ENCODE results near the gene PTGES2.

The PTGES2 gene

DNA sequence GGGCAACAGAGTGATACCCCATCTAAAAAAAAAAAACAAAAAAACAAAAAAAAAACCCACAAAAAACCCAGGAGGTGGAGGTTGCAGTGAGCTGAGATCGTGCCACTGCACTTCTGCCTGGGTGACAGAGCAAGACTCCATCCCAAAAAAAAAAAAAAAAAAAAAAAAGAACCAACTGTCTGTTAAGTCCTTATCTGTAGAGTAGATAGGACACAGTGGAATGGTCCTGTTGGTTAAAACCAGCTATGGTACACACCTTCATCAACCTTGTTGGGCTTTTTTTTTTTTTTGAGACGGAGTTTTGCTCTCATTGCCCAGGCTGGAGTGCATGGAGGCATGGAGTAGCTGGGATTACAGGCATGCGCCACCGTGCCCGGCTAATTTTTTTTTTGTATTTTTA lies 47.3 kb downstream of the PTGES2 start:
- H3K27me3 ChIP-seq (replicated peaks; ENCODE audit: insufficient read depth, low read length) = no peaks in the 10 kb centered on the region
- H3F3A ChIP-seq (ENCODE audit: insufficient read depth, low read length) = peaks cover 55% of the 10 kb centered on the region
- no peaks in the 10 kb centered on the region for H3K9me3 ChIP-seq (replicated peaks; ENCODE audit: insufficient read depth, low read length)
- no peaks in the 10 kb centered on the region for H4K20me1 ChIP-seq (ENCODE audit: insufficient read depth, low read length)
- H3K27ac ChIP-seq (ENCODE audit: low read length) = peak overlapping the region; percentile 97; the same call in 1 of the 2 replicates
- peaks cover 97% of the 10 kb centered on the region for H3K79me2 ChIP-seq (ENCODE audit: low read length)
- H3K9me2 ChIP-seq (replicated peaks; ENCODE audit: insufficient read depth, low read length) = no peaks in the 10 kb centered on the region
- no peaks in the 10 kb centered on the region; the same call in 1 of the 2 replicates for H3K36me3 ChIP-seq (replicated peaks; ENCODE audit: insufficient read depth, low read length)
- DNase-seq = no peak
- H3K4me1 ChIP-seq (ENCODE audit: low read length) = peaks cover 53% of the 10 kb centered on the region
- no peak overlapping the region for H3K4me3 ChIP-seq (ENCODE audit: low read length)
- no peak overlapping the region for H2AFZ ChIP-seq (ENCODE audit: low read length)
- no peak overlapping the region for H3K9ac ChIP-seq (ENCODE audit: low read length)
- H3K4me2 ChIP-seq (ENCODE audit: low read depth, low read length) = peak overlapping the region; percentile 85; the same call in 1 of the 2 replicates
- TF ChIP-seq EZH2 (optimal IDR thresholded peaks at IDR 0.05; ENCODE audit: low read depth, low read length) = no peak
- TF ChIP-seq, protein P1, sequence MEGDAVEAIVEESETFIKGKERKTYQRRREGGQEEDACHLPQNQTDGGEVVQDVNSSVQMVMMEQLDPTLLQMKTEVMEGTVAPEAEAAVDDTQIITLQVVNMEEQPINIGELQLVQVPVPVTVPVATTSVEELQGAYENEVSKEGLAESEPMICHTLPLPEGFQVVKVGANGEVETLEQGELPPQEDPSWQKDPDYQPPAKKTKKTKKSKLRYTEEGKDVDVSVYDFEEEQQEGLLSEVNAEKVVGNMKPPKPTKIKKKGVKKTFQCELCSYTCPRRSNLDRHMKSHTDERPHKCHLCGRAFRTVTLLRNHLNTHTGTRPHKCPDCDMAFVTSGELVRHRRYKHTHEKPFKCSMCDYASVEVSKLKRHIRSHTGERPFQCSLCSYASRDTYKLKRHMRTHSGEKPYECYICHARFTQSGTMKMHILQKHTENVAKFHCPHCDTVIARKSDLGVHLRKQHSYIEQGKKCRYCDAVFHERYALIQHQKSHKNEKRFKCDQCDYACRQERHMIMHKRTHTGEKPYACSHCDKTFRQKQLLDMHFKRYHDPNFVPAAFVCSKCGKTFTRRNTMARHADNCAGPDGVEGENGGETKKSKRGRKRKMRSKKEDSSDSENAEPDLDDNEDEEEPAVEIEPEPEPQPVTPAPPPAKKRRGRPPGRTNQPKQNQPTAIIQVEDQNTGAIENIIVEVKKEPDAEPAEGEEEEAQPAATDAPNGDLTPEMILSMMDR (IDR thresholded peaks at IDR 0.05; ENCODE audit: low read length) = no peak
- no peak for TF ChIP-seq EZH2phosphoT487 (IDR thresholded peaks at IDR 0.05; ENCODE audit: low read length)

- TF ChIP-seq, protein P1 (IDR thresholded peaks at IDR 0.05; ENCODE audit: low read length) = no peak
- TF ChIP-seq EZH2 (optimal IDR thresholded peaks at IDR 0.05; ENCODE audit: low read depth, low read length) = no peak
- no peak for TF ChIP-seq EZH2phosphoT487 (IDR thresholded peaks at IDR 0.05; ENCODE audit: low read length)
- no peaks in the 10 kb centered on the region for H3K9me2 ChIP-seq (replicated peaks; ENCODE audit: insufficient read depth, low read length)
- H4K20me1 ChIP-seq (ENCODE audit: insufficient read depth, low read length) = no peaks in the 10 kb centered on the region
- peak overlapping the region; percentile 11 for H3K4me3 ChIP-seq (ENCODE audit: low read length)
- peak overlapping the region; percentile 92 for H3K27ac ChIP-seq (ENCODE audit: low read length)
- H3K36me3 ChIP-seq (replicated peaks; ENCODE audit: insufficient read depth, low read length) = no peaks in the 10 kb centered on the region
- DNase-seq = peak; percentile 80
- H3K4me2 ChIP-seq (ENCODE audit: low read depth, low read length) = peak overlapping the region; percentile 78
- peaks cover 56% of the 10 kb centered on the region for H3K4me1 ChIP-seq (ENCODE audit: low read length)
- H3K9me3 ChIP-seq (replicated peaks; ENCODE audit: insufficient read depth, low read length) = no peaks in the 10 kb centered on the region
- no peaks in the 10 kb centered on the region for H3K27me3 ChIP-seq (replicated peaks; ENCODE audit: insufficient read depth, low read length)
- H3K79me2 ChIP-seq (ENCODE audit: low read length) = peaks cover 97% of the 10 kb centered on the region
- no peak overlapping the region for H2AFZ ChIP-seq (ENCODE audit: low read length)
- peaks cover 57% of the 10 kb centered on the region for H3F3A ChIP-seq (ENCODE audit: insufficient read depth, low read length)
- peak overlapping the region; percentile 56 for H3K9ac ChIP-seq (ENCODE audit: low read length)
These were observed 48.8 kb downstream of the PTGES2 start for GRCh38 chr9:128078504-128079434.

GRCh38 chr9:128077847-128078503 lies 49.6 kb downstream of the PTGES2 start:
- peaks cover 65% of the 10 kb centered on the region for H3F3A ChIP-seq (ENCODE audit: insufficient read depth, low read length)
- H3K9ac ChIP-seq (ENCODE audit: low read length) = peak overlapping the region; percentile 56
- H3K27me3 ChIP-seq (replicated peaks; ENCODE audit: insufficient read depth, low read length) = no peaks in the 10 kb centered on the region
- H3K36me3 ChIP-seq (replicated peaks; ENCODE audit: insufficient read depth, low read length) = no peaks in the 10 kb centered on the region
- peak; percentile 31 for DNase-seq
- no peaks in the 10 kb centered on the region for H3K9me3 ChIP-seq (replicated peaks; ENCODE audit: insufficient read depth, low read length)
- H4K20me1 ChIP-seq (ENCODE audit: insufficient read depth, low read length) = no peaks in the 10 kb centered on the region
- peak overlapping the region; percentile 92 for H3K27ac ChIP-seq (ENCODE audit: low read length)
- H3K79me2 ChIP-seq (ENCODE audit: low read length) = peaks cover 98% of the 10 kb centered on the region
- H3K4me3 ChIP-seq (ENCODE audit: low read length) = peak overlapping the region; percentile 11
- TF ChIP-seq, protein P1 (IDR thresholded peaks at IDR 0.05; ENCODE audit: low read length) = no peak
- TF ChIP-seq EZH2phosphoT487 (IDR thresholded peaks at IDR 0.05; ENCODE audit: low read length) (no peak), EZH2 (optimal IDR thresholded peaks at IDR 0.05; ENCODE audit: low read depth, low read length) (no peak)
- H3K9me2 ChIP-seq (replicated peaks; ENCODE audit: insufficient read depth, low read length) = no peaks in the 10 kb centered on the region
- no peak overlapping the region for H2AFZ ChIP-seq (ENCODE audit: low read length)
- peaks cover 59% of the 10 kb centered on the region for H3K4me1 ChIP-seq (ENCODE audit: low read length)
- peak overlapping the region; percentile 78 for H3K4me2 ChIP-seq (ENCODE audit: low read depth, low read length)

All from MM.1S (cell line).